PC-3 (cell line): Measurements from ENCODE around the gene VPS37B. TPM values are rescaled to one million over a fixed set of nuclear protein-coding genes. Genes with fewer than 3 reads are reported as not detected.

ENCODE experiments used
- ATAC-seq: fragments of 200-7000 bp; cut with Tn5 transposase; 2 replicates; pipeline ENCODE4 v1.9.1; 2020; ENCODE audit warnings: mild to moderate bottlenecking, moderate library complexity
- BruUV-seq: library from RNA; stranded (reverse); fragments of 400-500 nt; replicated peaks from 2 replicates; lab custom pipeline; 2021; lab: Mats Ljungman, UMichigan
- CTCF ChIA-PET: fragments of 300-600 bp; sonication (Branson Sonifier 250); formaldehyde crosslinking; loops from one replicate; lab custom pipeline; 2022; ENCODE audit warnings: antibody characterized with exemption; lab: Charles Lee
- POLR2A ChIA-PET: fragments of 300-600 bp; sonication (Branson Sonifier 250); formaldehyde crosslinking; loops from one replicate; lab custom pipeline; 2022; ENCODE audit warnings: antibody characterized with exemption; ENCODE audit not compliant: unreplicated experiment; lab: Charles Lee
- DNase-seq: peaks from one replicate; pipeline ENCODE4 v3.0.0-alpha.2; 2015
- H2AFZ ChIP-seq: fragments of 300-600 bp; sonication (generic); 2 replicates; pipeline ENCODE4 v1.6.0; 2016; ENCODE audit warnings: antibody characterized with exemption, low read length
- H3F3A ChIP-seq: fragments of 300-600 bp; sonication (generic); one replicate; pipeline ENCODE4 v1.6.0; 2017; ENCODE audit warnings: antibody characterized with exemption, low read length, control low read depth, mild to moderate bottlenecking; ENCODE audit not compliant: unreplicated experiment
- H3K27ac ChIP-seq: fragments of 300-600 bp; sonication (generic); 2 replicates; pipeline ENCODE4 v1.5.1; 2016; ENCODE audit warnings: mild to moderate bottlenecking, low read length
- H3K27me3 ChIP-seq: fragments of 300-600 bp; sonication (generic); 2 replicates; pipeline ENCODE4 v1.6.1; 2016; ENCODE audit warnings: low read length, mixed read lengths
- H3K36me3 ChIP-seq: fragments of 300-600 bp; sonication (generic); 2 replicates; pipeline ENCODE4 v1.6.1; 2016; ENCODE audit warnings: low read depth, mixed run types, low read length, mixed read lengths
- H3K4me1 ChIP-seq: fragments of 300-600 bp; sonication (generic); 2 replicates; pipeline ENCODE4 v1.5.1; 2016; ENCODE audit warnings: low read length; ENCODE audit not compliant: insufficient read depth
- H3K4me2 ChIP-seq: fragments of 300-600 bp; sonication (generic); 2 replicates; pipeline ENCODE4 v1.6.0; 2016; ENCODE audit warnings: low read length
- H3K4me3 ChIP-seq: fragments of 300-600 bp; sonication (generic); 2 replicates; pipeline ENCODE4 v1.5.1; 2016; ENCODE audit warnings: mild to moderate bottlenecking, low read length, mixed read lengths
- H3K79me2 ChIP-seq: fragments of 300-600 bp; sonication (generic); 2 replicates; pipeline ENCODE4 v1.6.1; 2017; ENCODE audit warnings: low read length, mixed read lengths
- H3K9ac ChIP-seq: fragments of 300-600 bp; sonication (generic); 2 replicates; pipeline ENCODE4 v1.6.0; 2016; ENCODE audit warnings: mild to moderate bottlenecking, low read length
- H3K9me2 ChIP-seq: fragments of 300-600 bp; sonication (generic); replicated peaks from 2 replicates; pipeline ENCODE4 v1.6.1; 2016; ENCODE audit warnings: mixed run types, low read length, mixed read lengths
- H3K9me3 ChIP-seq: fragments of 300-600 bp; sonication (generic); 2 replicates; pipeline ENCODE4 v1.6.1; 2016; ENCODE audit warnings: low read length, mixed read lengths
- H4K20me1 ChIP-seq: fragments of 300-600 bp; sonication (generic); 2 replicates; pipeline ENCODE4 v1.6.1; 2016; ENCODE audit warnings: low read length, mixed read lengths
- EZH2 ChIP-seq: fragments of 300-600 bp; sonication (generic); IDR thresholded peaks from one replicate; pipeline ENCODE4 v1.6.1; 2017; ENCODE audit warnings: antibody characterized with exemption, mild to moderate bottlenecking, low read length; ENCODE audit not compliant: unreplicated experiment
- EZH2phosphoT487 ChIP-seq: fragments of 300-600 bp; sonication (generic); IDR thresholded peaks from 2 replicates; pipeline ENCODE4 v1.6.1; 2018; ENCODE audit warnings: mild to moderate bottlenecking, antibody characterized with exemption, low read length, borderline replicate concordance
- intact Hi-C: fragments of 100-400 bp; cut with micrococcal nuclease; formaldehyde crosslinking; loops from 2 replicates; pipeline ENCODE4 v1.9.0; 2023
- total RNA-seq: library from RNA; depleted of rRNA; stranded (reverse); fragments of >200 nt; gene quantifications from 2 replicates; pipeline ENCODE4 v1.2.3, GENCODE V29; 2014
- TF ChIP-seq, protein P1 (sequence below): fragments of 300-600 bp; sonication (generic); conservative IDR thresholded peaks from 2 replicates; pipeline ENCODE4 v1.5.1; 2017; ENCODE audit warnings: antibody characterized with exemption, low read depth, mild to moderate bottlenecking, low read length

The VPS37B gene
- total RNA-seq, 1 experiment from 2014 or later = 74.3 TPM

DNA sequence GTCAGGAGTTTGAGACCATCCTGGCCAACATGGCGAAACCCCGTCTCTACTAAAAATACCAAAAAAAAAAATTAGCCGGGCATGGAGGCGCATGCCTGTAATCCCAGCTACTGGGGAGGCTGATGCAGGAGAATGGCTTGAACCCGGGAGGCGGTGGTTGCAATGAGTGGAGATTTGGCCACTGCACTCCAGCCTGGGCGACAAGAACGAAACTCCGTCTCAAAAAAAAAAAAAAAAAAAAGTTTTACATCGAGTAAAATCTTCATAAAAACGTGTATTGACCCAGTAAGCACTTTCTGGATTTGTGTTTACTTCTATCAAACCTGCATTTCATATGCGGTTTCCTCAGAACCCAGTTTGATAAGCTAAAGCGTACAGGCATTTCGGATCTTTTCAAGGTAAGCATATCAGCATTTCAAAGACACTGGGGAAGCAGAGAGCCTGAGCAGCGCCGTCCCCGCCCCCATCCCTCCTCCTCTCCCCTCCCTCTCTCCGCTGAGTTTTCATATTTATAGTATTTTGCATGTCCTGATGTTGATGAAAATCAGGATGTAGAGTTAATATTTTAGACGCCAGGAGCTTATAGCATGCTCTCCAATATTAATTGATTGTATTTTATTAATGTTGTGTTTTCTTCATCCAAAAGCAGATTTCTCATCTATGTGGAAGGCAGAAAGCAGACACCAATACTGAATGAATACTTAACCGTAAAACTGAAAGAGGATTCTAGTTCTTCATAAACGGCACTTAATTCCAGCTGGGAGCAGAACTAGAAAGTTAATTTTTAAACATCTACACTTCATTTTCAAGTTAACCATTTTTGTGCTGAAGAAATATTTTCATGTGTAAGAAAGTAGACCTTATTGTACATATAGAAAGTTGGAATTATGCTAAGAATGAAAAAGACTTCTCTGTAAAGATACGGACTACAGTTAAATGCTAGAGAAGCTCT is 69.9 kb downstream of the VPS37B start:
- H3K9me3 ChIP-seq = no peaks in the 10 kb centered on the region
- intact Hi-C loops = no loop called here
- DNase-seq (peak; percentile 45), ATAC-seq (peak; percentile 63)
- no TSS peak for BruUV-seq
- H4K20me1 ChIP-seq = no peaks in the 10 kb centered on the region
- no peaks in the 10 kb centered on the region for H3K27me3 ChIP-seq
- no peaks in the 10 kb centered on the region for H3F3A ChIP-seq
- ChIA-PET POLR2A (interaction anchor here (0.5 to 0.7 kb wide), 3 partner anchors 12 to 148 kb away, joined by 3 to 5 read pairs (median 4); no protein-coding TSS in a partner anchor), CTCF (interaction anchor here (0.6 to 1.1 kb wide), 3 partner anchors 32 to 490 kb away, joined by 3 to 6 read pairs (median 3); partner anchors contain the start of genes MPHOSPH9 and MTRFR)
- H3K4me3 ChIP-seq = peak overlapping the region; percentile 64
- H3K4me2 ChIP-seq = peak overlapping the region; percentile 81
- H2AFZ ChIP-seq = peak overlapping the region; percentile 78
- TF ChIP-seq EZH2phosphoT487 = no peak
- TF ChIP-seq, protein P1, sequence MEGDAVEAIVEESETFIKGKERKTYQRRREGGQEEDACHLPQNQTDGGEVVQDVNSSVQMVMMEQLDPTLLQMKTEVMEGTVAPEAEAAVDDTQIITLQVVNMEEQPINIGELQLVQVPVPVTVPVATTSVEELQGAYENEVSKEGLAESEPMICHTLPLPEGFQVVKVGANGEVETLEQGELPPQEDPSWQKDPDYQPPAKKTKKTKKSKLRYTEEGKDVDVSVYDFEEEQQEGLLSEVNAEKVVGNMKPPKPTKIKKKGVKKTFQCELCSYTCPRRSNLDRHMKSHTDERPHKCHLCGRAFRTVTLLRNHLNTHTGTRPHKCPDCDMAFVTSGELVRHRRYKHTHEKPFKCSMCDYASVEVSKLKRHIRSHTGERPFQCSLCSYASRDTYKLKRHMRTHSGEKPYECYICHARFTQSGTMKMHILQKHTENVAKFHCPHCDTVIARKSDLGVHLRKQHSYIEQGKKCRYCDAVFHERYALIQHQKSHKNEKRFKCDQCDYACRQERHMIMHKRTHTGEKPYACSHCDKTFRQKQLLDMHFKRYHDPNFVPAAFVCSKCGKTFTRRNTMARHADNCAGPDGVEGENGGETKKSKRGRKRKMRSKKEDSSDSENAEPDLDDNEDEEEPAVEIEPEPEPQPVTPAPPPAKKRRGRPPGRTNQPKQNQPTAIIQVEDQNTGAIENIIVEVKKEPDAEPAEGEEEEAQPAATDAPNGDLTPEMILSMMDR = no peak
- no peak for TF ChIP-seq EZH2
- H3K4me1 ChIP-seq = peaks cover 1% of the 10 kb centered on the region
- no peaks in the 10 kb centered on the region for H3K9me2 ChIP-seq
- peak overlapping the region; percentile 3; the same call in 1 of the 2 replicates for H3K9ac ChIP-seq
- H3K27ac ChIP-seq = no peak overlapping the region
- H3K36me3 ChIP-seq = no peaks in the 10 kb centered on the region
- H3K79me2 ChIP-seq = no peaks in the 10 kb centered on the region

DNA sequence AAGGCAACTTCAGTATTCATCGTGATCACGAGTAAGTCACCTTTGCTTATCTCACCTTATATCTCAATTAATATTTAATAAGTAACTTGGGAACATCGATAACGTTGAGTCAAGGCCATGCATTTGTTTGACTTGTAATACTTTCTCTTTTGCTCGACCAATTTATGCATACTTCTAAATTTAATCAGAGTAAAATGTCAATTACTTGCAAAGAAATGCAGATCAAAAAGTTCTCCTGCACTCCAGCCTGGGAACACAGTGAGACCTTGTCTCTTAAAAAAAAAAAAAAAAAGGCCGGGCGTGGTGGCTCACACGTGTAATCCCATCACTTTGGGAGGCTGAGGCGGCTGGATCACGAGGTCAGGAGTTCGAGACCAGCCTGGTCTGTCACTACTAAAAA is 72.5 kb downstream of the VPS37B start:
- Histone ChIP-seq H3F3A (no peaks in the 10 kb centered on the region), H3K4me1 (no peaks in the 10 kb centered on the region), H3K9ac (no peak overlapping the region), H2AFZ (no peak overlapping the region), H3K27me3 (no peaks in the 10 kb centered on the region), H3K79me2 (no peaks in the 10 kb centered on the region), H3K4me3 (no peak overlapping the region), H3K36me3 (no peaks in the 10 kb centered on the region), H3K9me3 (no peaks in the 10 kb centered on the region), H4K20me1 (no peaks in the 10 kb centered on the region), H3K4me2 (no peak overlapping the region), H3K27ac (no peak overlapping the region), H3K9me2 (no peaks in the 10 kb centered on the region)
- ChIA-PET POLR2A (no interaction called here), CTCF (no interaction called here)
- DNase-seq = no peak
- intact Hi-C loops = no loop called here
- BruUV-seq = no TSS peak
- no peak for ATAC-seq
- TF ChIP-seq, protein P1 = no peak
- no peak for TF ChIP-seq EZH2phosphoT487
- no peak for TF ChIP-seq EZH2
